G401.6 (cell line): Measurements from ENCODE around the gene UBL4B.

Experiments used
- FAIRE-seq: peaks from 2 replicates; lab custom pipeline; 2012; peaks lifted over from hg19 to GRCh38; lab: Jason Lieb, UNC

UBL4B gene

DNA sequence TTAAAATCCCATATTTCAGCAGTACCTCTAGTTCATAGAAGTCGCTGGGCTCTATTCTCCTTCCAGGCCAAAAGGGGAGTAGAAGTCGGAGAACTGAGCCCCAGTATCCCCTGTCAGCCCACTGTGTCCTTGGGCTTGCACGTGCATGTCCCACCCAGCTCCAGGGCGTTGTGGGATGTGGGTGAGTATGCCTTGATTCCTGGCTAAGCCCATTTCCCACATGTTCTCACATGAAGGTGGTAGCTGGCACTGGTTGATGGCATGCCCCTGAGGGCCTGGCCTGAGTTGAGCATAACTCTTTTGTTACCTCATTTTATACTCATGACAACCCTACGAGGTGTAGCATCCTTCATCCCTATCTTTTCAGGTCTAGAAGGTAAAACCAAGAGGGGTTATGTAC is 46.0 kb downstream of the UBL4B start:
- FAIRE-seq = no peak

DNA sequence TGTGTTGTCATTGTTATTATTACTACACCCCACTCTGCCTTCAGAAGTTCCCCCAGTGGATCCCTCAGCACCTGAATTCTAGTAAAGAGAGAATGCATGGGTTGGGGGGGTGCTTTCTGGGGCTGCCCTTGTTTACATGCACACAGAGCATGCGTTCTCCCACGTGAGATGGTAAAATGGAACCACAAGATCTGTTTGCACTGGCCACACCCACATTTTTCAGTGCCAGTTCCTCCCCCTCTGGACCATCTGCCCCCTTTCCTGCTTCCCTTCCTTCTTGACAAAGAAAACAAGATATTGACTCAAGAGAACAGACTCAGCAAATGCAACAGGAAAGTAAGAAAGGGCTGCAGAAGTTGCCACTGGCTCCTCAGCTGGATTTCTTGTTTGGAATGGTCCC is 46.9 kb downstream of the UBL4B start:
- FAIRE-seq = no peak

DNA sequence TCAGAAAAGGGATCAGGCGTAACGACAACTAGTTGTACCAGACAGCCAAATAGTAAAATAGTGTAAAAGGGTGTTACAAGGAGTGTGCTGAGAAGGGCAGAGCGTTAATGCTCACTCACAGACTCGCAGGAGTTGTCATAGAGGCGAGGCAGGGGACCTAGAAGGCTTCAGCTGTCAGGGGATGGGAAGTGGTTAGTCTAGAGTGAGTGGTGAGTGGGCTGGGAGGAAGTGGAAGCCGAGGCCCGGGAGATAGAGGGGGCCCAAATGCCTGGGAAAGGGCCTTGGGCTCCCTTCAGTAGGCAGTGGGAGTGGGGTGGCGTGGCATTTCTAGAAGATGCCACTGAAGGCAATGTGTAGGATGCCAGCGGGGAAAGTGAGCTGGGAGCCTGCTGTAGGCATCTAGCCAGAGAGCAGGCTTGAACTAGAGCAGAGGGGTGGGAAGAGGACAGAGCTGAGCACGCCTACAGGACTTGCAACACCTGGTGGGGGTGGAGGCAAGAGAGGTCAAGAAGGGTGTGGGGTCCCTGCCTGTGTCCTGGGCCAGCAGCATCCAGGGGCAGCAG is 48.4 kb downstream of the UBL4B start:
- no peak for FAIRE-seq

DNA sequence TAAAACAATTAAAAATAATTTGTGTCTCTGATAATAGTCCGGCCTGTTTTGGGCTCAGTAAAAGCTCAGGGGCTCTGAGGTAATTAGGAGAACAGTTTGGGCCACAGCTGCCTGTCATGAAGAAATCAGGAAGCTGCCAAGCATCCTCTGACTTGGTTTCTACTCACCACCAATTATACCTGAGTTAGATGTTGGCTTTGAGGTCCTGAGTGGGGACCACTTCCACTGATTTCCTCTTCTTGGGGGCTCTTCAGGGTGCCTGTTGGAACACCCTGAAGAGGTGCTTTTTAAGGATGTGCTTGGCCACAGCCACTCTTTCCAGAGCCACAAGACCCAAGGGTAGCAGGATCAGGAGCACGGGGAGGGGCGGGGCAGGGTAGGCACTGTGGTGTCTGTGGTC is 48.9 kb downstream of the UBL4B start:
- no peak for FAIRE-seq

DNA sequence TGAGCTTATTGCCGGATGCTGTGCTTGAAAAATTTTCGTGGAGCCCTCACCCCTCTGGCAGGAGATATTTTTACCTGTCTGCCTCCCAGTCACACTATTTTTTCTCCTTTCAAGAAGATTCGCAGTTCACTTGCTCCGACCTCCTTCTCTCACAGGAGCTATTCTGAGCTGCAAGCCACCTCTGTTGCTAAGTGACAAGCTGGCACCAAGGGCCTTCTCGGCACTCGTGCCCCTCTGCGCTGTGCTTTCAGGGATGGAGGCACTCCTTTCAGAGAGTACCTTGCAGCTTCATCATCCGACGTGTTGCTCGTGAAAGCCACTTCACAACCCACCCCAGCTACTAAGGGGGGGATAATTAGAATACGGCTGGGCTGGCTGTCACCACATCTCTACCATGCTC is 49.6 kb downstream of the UBL4B start:
- no peak for FAIRE-seq
